ENCODE results near the gene LIX1L.

LIX1L gene

DNA sequence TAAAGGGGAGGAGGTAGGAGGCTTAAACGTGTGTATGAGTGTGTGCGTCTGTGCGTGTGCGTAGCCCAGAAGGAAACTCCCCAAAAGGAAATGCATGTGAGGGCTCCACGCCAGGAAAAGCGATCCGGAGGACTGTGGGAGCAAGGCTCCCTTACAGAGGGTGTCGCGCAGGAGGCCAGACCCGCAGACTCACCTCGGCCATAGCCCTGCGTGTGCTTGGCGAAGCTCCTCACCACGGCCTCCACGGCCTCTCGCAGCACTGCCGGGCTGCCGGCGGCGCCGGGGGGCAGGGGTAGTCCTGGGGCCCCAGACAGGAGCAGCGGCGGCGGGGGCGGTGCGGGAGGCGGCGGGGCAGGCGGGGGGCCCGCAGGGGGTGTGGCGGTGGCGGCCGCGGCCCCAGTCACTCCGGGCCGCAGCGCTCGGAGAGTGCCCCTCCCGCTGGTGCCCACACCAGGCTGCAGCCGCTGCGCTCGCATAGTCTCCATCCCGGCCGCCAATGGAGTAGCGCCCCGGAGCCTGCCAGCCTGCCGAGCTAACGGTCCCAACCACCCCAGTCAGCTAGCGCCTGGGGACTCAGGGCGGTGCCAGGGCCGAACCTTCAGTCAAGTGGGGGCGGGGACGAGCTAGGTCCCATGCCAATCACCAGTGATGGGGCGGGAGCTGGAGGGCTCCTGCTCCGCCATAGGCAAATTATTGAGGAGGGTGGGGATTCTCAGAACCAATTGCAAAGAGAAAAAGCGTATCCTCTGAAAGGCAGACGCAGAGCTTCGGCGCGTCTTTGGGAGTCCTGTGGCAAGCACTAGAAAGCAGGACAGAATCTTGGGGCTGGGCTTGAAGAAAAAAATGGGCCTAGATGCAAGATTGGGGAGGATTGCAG, at the start of gene LIX1L:
LIX1L (minus strand) TSS at position 575 of the 877 bp plus-strand sequence; CDS start at position 485, 90 bp downstream.
- peak; percentile 88 for DNase-seq (ENCODE audit: low read depth in 2 of 2)

DNA sequence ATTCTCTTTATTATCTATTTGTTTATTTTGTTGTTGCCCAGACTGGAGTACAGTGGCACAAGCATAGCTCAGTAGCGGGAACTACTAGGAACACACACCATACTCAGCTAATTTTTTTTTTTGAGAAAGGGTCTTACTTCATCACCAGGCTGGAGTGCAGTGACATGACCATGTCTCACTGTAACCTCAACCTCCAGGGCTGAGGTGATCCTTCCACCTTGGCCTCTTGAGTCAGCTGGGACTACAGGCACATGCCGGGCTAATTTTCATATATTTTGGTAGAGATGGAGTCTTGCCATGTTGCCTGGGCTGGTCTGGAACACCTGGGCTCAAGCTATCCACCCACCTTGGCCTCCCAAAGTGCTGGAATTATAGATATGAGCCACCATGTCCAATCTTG, 43.9 kb upstream of the LIX1L start:
- DNase-seq (ENCODE audit: low read depth in 2 of 2): no peak

DNA sequence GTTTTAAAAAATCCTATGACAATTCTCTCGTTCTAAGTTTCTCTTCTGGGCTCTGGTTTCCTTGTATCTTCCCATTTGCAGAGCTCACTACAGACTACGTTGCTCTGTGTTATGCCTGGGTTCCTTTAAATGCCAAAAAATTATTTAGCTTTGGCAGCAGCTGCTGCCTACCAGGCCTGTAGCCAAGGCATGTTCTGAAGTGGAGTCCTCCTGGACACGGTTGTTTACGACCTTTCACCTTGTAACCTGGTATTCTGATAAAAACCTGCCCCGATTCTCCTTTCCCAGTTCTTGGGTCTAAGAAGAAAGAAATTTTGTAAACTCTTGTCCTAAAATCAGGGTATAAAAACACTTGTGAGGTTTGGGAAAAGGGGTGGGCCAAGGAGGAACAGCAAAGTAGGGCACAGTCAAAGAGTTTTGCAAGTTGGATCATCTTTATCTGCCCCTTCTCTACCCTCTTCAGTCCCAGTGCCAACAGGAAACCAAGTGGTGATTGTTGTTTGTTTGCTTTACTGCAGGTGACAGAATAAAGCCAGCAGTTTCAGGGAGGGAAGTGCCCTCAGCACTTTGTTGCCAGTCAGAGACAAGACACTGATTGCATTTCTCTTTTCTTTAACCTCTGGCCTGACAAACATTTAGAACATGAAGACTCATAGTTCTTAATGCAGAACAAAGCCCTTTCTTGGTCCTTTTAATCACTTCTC, 41.7 kb upstream of the LIX1L start:
- no peak for DNase-seq (ENCODE audit: low read depth in 2 of 2)

DNA sequence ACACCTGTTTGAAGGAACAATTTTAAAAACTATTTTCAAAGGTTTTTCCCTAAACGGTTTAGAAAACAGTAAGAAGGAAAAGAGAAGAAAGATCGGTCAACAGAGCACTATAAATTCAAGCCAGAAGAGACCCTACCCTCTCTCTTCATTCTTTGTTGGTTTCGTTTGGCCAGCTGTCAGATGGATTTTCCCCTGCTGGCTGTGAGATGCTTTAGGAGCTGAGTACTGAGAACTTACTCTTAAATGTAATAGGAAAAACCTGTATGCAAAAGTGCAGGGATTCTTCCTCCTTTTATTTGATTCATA, 39.9 kb upstream of the LIX1L start:
- no peak for DNase-seq (ENCODE audit: low read depth in 2 of 2)

DNA sequence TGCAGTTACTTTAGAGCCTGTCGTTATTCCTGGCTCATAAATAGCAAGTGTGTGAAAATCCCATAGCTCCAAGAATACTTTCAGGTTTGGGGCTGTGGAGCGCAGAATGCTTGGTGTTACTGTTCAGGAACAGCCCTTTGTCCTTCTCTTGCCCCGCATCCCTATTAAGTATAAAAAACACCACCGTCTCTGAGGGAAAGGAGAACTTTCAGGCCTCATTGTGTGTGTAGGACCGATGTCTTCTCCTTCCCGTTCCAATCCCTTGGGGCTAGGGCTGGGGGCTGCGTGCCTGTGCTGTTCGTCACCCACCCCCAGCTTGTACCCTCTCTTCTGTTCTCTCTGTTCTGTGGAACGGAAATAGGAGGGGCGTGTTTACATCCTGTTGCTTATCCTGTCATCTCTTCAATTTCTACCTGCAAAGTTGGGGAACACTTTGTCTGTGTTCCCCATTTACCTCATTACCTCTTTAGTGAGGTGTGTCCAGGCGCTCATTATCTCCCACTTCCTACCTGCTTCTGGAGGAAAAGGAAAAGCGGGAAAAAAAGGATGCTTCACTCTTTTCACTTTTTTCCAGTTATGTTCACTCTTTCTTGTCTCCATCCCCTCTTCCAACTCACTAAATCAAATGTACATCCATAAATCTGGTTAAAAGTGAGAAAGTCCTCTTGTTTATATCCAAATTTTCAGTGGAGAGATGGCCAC, 39.4 kb upstream of the LIX1L start:
- no peak for DNase-seq (ENCODE audit: low read depth in 2 of 2)

DNA sequence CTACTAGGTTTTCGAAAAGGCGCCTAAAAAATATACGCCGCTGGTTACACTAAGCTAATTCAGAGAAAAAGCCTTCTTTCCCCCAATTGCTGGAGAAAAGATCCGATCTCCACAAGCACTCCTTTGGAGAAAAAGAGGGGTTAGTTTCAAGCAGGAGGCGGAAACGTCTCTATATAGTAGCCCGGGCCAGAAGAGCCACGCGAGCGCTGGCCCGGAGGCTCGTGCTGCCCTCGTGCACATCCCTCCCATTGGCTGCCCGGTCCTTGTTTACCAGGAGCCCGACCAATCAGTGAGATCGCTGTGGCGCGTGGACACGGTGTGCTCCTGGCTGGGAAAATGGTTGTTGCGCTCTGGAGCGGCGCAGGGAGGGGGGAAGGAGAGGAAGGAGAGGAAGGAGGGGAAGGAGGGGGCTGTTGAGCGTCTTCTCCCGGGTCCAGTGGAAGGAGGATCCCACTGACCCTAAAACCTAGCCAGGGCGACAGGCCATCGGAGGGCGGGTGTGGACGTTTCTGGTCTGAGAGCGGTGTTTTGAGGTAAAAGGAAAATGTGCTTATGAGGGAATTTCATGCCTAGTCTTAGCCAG, 38.7 kb upstream of the LIX1L start, which contains the start of gene TXNIP:
TXNIP (minus strand) TSS at position 147 of the 583 bp plus-strand sequence. CDS start 313 bp downstream, outside the sequence.
- peak; percentile 85 to 86 for DNase-seq (ENCODE audit: low read depth in 2 of 2)

DNA sequence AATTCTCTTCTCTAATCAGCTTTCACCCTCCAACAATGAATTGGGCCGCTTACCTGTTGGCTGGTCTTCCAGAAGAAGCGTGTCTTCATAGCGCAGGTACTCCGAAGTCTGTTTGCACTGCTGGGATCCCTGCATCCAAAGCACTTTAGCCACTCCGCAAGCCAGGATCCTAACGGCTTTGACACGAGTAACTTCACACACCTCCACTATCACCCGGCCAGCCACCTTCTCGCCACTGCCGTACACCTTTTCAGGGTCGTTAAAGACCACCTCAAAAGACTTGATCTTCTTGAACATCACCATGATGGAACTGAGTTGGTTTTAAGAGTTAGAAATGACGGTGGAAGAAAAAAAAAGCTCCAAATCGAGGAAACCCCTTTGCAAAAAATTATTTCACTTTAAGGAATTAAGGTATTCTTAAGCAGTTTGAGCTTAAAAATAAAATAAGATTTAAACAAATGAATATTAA, 38.2 kb upstream of the LIX1L start:
- DNase-seq (ENCODE audit: low read depth in 2 of 2): no peak

DNA sequence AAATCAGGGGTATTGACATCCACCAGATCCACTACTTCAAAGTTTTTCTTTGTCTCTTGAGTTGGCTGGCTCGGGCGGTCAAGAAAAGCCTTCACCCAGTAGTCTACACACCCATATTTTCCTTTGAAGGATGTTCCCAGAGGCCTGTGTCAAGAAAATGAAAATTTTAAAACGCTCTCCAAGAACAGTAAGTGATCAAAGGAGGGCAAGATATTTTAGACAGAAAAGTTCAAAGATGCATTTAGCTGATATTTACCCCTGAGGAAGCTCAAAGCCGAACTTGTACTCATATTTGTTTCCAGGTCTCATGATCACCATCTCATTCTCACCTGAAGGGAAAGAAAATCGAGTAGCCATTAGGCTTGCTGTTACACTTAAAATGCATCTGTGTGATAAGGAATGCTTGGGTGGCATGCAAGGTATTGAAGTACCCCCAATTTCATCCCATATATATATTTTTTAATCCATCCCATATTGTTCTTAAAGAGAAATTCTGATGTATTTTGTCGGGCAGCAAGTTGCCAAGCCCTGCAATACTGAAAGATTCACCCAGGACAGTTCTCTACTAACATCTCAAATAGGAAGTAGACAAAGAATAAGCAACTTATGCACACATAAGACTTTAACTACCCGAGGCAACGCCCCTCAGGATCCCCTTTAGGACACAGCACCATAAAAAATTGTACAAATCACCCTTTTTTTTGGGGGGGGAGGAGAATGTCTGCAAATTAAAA, 37.5 kb upstream of the LIX1L start:
- DNase-seq (ENCODE audit: low read depth in 2 of 2): no peak

DNA sequence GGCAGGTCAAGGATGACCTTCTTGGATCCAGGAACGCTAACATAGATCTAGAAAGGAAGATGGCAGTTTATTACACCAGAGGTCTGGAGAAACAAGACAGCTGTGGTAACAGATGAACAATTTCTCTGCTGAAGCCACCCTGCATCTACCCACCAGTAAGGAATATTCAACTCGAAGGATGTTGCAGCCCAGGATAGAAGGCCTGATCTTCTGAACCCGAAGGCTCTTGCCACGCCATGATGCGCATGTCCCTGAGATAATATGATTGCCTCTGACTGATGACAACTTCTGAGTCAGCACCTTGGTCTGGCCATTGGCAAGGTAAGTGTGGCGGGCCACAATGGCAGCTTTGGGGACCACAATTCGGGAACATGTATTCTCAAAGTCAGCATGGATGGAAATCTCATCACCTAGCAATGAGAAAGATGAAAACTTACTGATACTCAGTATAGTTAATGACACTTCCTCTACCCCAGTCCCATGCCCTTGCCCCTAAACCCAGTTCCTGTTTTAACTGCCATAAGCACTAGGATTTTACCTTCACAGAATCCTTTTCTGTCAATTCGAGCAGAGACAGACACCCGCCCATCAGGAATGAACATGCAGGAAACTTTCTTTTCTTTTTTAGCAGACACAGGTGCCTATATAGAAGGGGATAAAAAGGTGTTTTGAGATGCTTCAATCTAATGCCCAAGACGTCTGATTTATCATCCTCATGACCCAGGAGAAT, 36.7 kb upstream of the LIX1L start:
- no peak for DNase-seq (ENCODE audit: low read depth in 2 of 2)

DNA sequence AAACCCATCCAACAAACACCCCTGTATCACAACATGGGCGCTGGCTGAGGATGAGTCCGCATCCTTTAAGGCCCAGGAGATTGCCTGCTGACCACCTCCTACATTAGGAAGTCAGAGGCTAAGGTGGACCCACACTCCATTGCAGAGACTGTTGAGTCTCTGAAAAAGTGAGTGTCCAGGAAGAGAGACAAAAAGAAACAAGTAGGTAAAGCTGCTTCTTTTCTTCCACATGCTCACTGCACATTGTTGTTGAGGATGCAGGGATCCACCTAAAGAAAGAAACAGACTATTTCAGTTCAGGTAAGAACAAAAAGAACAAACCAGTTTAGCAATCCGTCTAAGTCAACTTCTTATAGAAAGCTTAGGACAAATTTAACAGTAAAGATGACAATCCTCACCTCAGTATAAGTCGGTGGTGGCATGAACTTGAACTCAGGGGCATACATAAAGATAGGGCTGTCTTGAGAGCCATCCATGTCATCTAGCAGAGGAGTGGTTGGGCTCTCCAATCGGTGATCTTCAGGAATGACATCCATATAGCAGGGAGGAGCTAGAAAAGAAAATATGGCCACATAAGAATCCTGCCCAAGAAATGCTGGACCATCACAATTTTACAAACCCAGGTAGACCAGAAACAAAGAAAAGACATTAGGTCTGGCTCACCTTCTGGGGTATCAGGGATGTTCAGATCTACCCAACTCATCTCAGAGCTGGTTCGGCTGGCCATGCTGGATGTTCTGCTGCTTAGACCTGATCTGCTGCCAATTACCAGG, 36.0 kb upstream of the LIX1L start:
- DNase-seq (ENCODE audit: low read depth in 2 of 2): no peak

DNA sequence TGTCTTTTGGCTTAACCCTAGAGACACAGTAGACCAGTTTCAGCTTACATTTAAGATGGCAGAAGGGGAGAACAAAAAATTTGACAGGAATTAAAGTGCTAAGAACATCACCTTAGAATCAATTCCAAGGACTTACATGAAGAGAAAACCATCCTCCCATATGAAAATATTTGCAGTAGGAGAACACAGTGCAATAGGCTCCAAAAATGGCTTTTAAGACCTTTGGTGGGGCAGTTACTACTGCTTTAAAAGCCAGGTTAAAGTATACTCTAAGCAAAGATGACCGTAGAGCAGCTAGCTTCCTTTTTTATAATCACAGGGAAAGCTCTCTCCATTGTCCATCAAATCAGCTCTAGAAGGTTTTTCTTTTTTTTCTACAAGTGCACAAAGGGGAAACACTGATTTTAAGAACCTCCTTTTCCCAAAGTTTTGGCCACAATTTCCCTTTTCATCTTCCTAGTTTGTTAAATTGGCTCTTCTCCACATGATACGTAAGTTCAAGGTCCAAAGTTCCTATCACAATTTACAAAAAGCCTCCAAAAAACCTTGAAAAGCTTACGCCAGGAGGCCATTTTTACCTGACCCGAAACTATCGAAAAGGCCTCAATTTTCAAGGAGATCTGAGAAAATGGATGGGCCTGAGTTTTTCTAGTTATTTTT, 35.3 kb upstream of the LIX1L start:
- DNase-seq (ENCODE audit: low read depth in 2 of 2): no peak

DNA sequence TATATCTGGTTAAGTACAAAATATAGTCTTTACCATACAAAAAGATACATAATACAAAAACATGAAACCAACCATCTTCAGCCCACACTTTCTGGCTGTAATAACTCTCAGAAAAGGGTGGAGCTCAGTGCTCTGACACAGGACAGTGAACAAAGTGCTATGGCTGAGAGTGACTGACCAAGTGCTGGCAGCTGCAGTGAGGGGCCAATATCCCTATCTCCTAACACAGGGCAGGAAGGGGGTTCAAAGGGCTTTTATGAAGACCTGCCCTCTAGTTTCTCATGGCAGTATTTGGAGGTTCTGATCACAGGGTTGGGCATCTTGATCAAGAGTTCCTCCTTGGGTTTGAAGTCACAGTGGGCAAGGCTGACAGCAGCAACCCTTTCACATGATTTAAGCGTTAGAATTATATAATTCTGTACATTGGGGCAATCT, 34.7 kb upstream of the LIX1L start:
- DNase-seq (ENCODE audit: low read depth in 2 of 2): no peak

DNA sequence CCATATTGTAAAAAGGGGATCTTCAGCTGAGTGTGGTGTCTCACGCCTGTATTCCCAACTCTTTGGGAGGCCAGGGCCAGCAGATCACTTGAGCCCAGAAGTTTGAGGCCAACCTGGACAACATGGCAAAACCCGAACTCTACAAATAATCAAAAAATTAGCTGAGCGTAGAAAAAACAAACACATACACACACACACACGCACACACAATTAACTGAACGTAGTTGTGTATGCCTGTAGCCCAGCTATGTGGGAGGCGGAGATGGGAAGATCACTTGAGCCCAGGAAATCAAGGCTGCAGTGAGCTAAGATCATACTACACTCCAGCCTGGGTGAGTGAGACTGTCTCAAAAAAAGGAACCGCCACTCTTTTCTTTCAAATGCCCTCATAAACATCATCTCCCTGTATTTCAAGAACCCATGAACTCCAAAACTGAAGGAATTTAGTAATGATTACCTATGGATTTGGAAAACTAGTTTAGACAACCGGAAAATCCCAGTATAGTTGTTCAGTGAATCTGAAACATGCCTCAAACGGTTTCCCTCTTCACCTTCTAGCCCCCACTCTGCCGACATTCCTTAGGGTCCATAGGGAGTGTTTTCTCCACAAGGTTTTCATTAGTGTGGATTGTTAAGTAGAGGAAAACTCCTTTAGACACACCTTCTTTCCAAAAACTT, 34.1 kb upstream of the LIX1L start:
- no peak for DNase-seq (ENCODE audit: low read depth in 2 of 2)

DNA sequence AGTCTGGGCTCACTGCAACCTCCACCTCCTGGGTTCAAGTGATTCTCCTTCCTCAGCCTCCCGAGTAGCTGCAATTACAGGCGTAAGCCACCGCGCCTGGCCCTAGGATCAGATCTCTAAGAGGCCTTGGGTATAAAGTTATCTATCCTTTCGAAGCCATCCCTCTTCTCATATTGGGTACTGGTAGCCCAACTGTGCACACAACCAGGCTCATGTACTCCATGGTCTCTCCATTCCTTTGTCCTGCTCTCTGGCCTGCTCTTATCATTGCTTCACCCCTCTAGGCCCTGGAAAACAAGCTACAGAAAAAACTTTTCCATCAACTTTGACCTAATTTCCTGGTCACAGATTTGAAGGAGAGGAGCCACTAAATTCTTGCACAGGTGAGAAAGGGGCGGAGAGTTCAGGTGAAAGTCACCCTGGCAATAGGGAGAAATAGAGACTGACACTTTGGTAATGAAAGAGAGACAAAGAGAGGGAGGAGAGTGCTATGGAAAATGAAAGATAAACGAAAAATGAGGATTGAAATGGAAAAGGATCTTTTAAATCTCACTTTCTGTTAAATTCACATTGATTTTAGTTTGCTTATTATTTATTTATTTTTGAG, 32.5 kb upstream of the LIX1L start:
- DNase-seq (ENCODE audit: low read depth in 2 of 2): no peak

DNA sequence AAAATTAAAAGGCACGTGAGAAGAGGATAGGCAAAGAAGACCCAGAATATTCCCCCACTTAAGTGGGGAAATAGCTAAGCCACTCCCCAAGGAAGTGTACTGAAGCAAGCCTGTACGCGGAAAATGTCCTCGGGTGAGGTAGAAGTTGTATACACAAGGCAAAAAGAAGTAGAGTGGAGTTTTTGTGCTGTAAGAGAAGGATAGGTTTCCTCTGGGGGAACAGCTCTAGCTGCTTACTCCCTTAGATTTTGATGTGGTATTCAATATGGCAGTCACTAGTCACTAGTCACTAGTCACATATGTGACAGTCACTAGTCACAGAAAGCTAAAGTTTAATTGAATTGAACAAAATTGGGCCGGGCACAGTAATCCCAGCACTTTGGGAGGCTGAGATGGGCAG, 31.0 kb upstream of the LIX1L start:
- no peak for DNase-seq (ENCODE audit: low read depth in 2 of 2)

DNA sequence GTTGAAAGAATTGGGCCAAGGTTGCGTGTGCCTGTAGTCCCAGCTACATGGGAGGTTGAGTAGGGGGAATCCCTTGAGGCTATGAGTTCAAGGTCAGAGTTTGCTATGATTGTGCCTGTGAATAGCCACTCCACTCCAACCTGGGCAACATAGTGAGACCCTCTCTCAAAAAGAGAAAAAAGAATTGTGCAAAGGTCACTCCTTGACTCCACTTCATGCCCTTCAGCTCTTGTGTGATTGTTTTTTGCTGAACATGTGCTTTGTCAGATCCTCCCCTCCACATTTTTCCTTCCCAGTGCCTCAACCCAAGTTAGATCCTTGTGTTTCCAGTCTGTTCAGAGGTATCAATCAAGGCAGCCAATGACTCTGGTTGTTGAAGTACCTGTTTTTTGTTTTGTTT, 30.1 kb upstream of the LIX1L start:
- no peak for DNase-seq (ENCODE audit: low read depth in 2 of 2)

DNA sequence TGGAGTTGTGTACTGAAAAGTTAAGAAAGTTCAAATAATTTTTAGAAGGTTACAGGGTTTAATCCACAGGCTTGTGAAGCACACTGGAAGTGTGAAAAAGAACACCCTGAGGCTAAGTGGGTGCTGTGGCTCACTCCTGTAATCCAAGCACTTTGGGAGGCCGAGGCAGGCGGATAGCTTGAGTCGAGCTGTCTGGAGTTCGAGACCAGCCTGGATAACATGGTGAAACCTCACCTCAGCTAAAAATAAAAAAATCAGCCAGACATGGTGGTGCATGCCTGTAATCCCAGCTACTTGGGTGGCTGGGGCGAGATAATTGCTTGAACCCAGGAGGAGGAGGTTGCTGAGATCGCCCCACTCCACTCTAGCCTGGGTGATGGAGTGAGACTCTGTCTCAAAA, 28.7 kb upstream of the LIX1L start:
- no peak for DNase-seq (ENCODE audit: low read depth in 2 of 2)

All from stimulated activated CD8-positive, alpha-beta memory T cell treated with anti-CD3 and anti-CD28 coated beads, Interleukin-2, amount 100 ng/mL, for 1 hour (primary cell).